ENCODE measurements around the gene PDE4B. TPM values are rescaled to one million over a fixed set of nuclear protein-coding genes. Genes with fewer than 3 reads are reported as not detected.

Gene PDE4B
- total RNA-seq, 2 experiments from 2014 or later, result 2.4 to 3.1 TPM

GRCh38 chr1:66271904-66272254 is 479.2 kb downstream of the PDE4B start:
- ChIA-PET POLR2A (interaction anchor here (0.7 to 2.2 kb wide), 8 partner anchors 8 to 173 kb away, joined by 3 to 12 read pairs (median 3); no protein-coding TSS in a partner anchor), CTCF (ENCODE audit: unreplicated experiment) (interaction anchor here (0.6 kb wide), 1 partner anchor 29 kb away, joined by 3 read pairs; no protein-coding TSS in a partner anchor)
- BruUV-seq (replicated peaks), result no TSS peak
- H3K9me2 ChIP-seq (ENCODE audit: insufficient read depth, low read length), result no peaks in the 10 kb centered on the region
- no peaks in the 10 kb centered on the region for H3K36me3 ChIP-seq (ENCODE audit: insufficient read depth, low read length)
- H2AFZ ChIP-seq (ENCODE audit: low read length), result peak overlapping the region; percentile 91
- no peaks in the 10 kb centered on the region for H4K20me1 ChIP-seq (ENCODE audit: insufficient read depth, low read length)
- peaks cover 65% of the 10 kb centered on the region for H3K4me1 ChIP-seq (ENCODE audit: insufficient read depth, low read length, poor library complexity, severe bottlenecking)
- peak; percentile 42 for DNase-seq (ENCODE audit: low spot score)
- intact Hi-C loops (cut with micrococcal nuclease; ENCODE audit: unreplicated experiment), result loop anchor here (1.0 to 10.0 kb wide), 4 partner anchors 59 to 1163 kb away; partner anchors contain the start of genes LEPR, LEPROT and SERBP1
- H3K4me3 ChIP-seq (ENCODE audit: low read depth, low read length, poor library complexity, severe bottlenecking), result peak overlapping the region; percentile 37
- no peak for TF ChIP-seq CTCF (conservative IDR thresholded peaks at IDR 0.05; ENCODE audit: low read length)
- no peak for TF ChIP-seq EZH2phosphoT487 (IDR thresholded peaks at IDR 0.05; ENCODE audit: borderline replicate concordance, low read depth, low read length)
- no peaks in the 10 kb centered on the region for H3K9me3 ChIP-seq (ENCODE audit: low read length)
- peak overlapping the region; percentile 82 for H3K27ac ChIP-seq (ENCODE audit: low read depth, low read length, poor library complexity, severe bottlenecking)
- peak overlapping the region; percentile 76 for H3K4me2 ChIP-seq (ENCODE audit: low read length)
- no peaks in the 10 kb centered on the region for H3K79me2 ChIP-seq (ENCODE audit: insufficient read depth, low read depth, low read length)

- Histone ChIP-seq H3K4me2 (ENCODE audit: low read length) (no peak overlapping the region), H3K4me1 (ENCODE audit: insufficient read depth, low read length, poor library complexity, severe bottlenecking) (peaks cover 78% of the 10 kb centered on the region), H3K36me3 (ENCODE audit: insufficient read depth, low read length) (no peaks in the 10 kb centered on the region), H3K9me2 (ENCODE audit: insufficient read depth, low read length) (no peaks in the 10 kb centered on the region), H3K4me3 (ENCODE audit: low read depth, low read length, poor library complexity, severe bottlenecking) (no peak overlapping the region), H4K20me1 (ENCODE audit: insufficient read depth, low read length) (no peaks in the 10 kb centered on the region), H3K27ac (ENCODE audit: low read depth, low read length, poor library complexity, severe bottlenecking) (no peak overlapping the region), H3K9me3 (ENCODE audit: low read length) (no peaks in the 10 kb centered on the region), H2AFZ (ENCODE audit: low read length) (no peak overlapping the region), H3K79me2 (ENCODE audit: insufficient read depth, low read depth, low read length) (no peaks in the 10 kb centered on the region)
- no peak for DNase-seq (ENCODE audit: low spot score)
- TF ChIP-seq CTCF (conservative IDR thresholded peaks at IDR 0.05; ENCODE audit: low read length) (no peak), EZH2phosphoT487 (IDR thresholded peaks at IDR 0.05; ENCODE audit: borderline replicate concordance, low read depth, low read length) (no peak)
- ChIA-PET POLR2A (interaction anchor here (0.6 to 2.5 kb wide), 8 partner anchors 8 to 103 kb away, joined by 3 to 12 read pairs (median 5); no protein-coding TSS in a partner anchor), CTCF (ENCODE audit: unreplicated experiment) (interaction anchor here (0.5 to 1.2 kb wide), 3 partner anchors 17 to 955 kb away, joined by 3 to 13 read pairs (median 4); no protein-coding TSS in a partner anchor)
- intact Hi-C loops (cut with micrococcal nuclease; ENCODE audit: unreplicated experiment), result loop anchor here (5.0 to 10.0 kb wide), 3 partner anchors 851 to 1161 kb away; partner anchors contain the start of genes LEPR, LEPROT and SERBP1
- BruUV-seq (replicated peaks), result no TSS peak
Measured at GRCh38 chr1:66273656-66274055, 481.0 kb downstream of the PDE4B start.

GRCh38 chr1:66274634-66275033 is 481.9 kb downstream of the PDE4B start:
- BruUV-seq (replicated peaks), result no TSS peak
- ChIA-PET CTCF (ENCODE audit: unreplicated experiment) (no interaction called here), POLR2A (interaction anchor here (0.5 to 2.5 kb wide), 16 partner anchors 8 to 1133 kb away, joined by 3 to 17 read pairs (median 4); no protein-coding TSS in a partner anchor)
- Histone ChIP-seq H2AFZ (ENCODE audit: low read length) (no peak overlapping the region; the same call in 1 of the 2 replicates), H3K4me2 (ENCODE audit: low read length) (no peak overlapping the region), H3K4me3 (ENCODE audit: low read depth, low read length, poor library complexity, severe bottlenecking) (no peak overlapping the region), H3K9me3 (ENCODE audit: low read length) (no peaks in the 10 kb centered on the region), H3K9me2 (ENCODE audit: insufficient read depth, low read length) (no peaks in the 10 kb centered on the region), H4K20me1 (ENCODE audit: insufficient read depth, low read length) (no peaks in the 10 kb centered on the region), H3K27ac (ENCODE audit: low read depth, low read length, poor library complexity, severe bottlenecking) (no peak overlapping the region), H3K4me1 (ENCODE audit: insufficient read depth, low read length, poor library complexity, severe bottlenecking) (peaks cover 87% of the 10 kb centered on the region), H3K79me2 (ENCODE audit: insufficient read depth, low read depth, low read length) (no peaks in the 10 kb centered on the region), H3K36me3 (ENCODE audit: insufficient read depth, low read length) (no peaks in the 10 kb centered on the region)
- DNase-seq (ENCODE audit: low spot score), result no peak
- TF ChIP-seq EZH2phosphoT487 (IDR thresholded peaks at IDR 0.05; ENCODE audit: borderline replicate concordance, low read depth, low read length), result no peak
- TF ChIP-seq CTCF (conservative IDR thresholded peaks at IDR 0.05; ENCODE audit: low read length), result no peak
- intact Hi-C loops (cut with micrococcal nuclease; ENCODE audit: unreplicated experiment), result loop anchor here (5.0 to 10.0 kb wide), 3 partner anchors 852 to 1160 kb away; partner anchors contain the start of genes LEPR, LEPROT and SERBP1
